ENCODE data around the gene MON1B. TPM values are rescaled to one million over a fixed set of nuclear protein-coding genes. Genes with fewer than 3 reads are reported as not detected.
A peak's percentile ranks its signal among the peaks of the same experiment; 100 is the strongest.

MON1B gene
- total and polyA plus RNA-seq, 2 of the 8 experiments (the other 6 are each of a cell fraction or from before 2014, with no cell fraction given): 20.0 to 45.9 TPM

DNA sequence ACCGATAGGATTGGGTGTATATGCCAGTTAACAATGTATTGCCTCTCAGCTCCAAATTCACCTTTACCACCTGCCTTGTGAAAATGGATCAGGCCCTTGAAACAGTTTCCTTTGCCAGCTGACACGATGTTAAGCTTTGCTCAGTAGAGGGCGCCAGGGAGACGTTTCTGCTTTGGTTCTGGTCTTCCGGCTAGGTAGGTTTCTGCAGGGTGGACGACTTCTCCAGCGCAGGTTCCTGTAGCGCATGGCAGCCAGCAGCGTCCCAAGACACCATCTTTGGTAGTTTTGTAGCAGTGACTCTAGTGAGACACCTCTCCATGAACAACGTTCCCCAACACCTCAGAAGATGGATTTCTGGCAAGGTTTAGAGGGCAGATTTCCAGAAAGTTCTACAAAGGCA is 32.2 kb downstream of the MON1B start:
- Histone ChIP-seq H3K36me3 (ENCODE audit: control insufficient read depth in 2 of 4, insufficient read depth in 4 of 4, low read length in 3 of 4) (no peaks in the 10 kb centered on the region), H2AFZ (ENCODE audit: low read length) (peak overlapping the region; percentile 89), H3K9me3 (ENCODE audit: insufficient read depth in 2 of 2, low read depth in 1 of 2, low read length in 1 of 2) (no peaks in the 10 kb centered on the region), H3K23me2 (ENCODE audit: low read depth, low read length) (no peaks in the 10 kb centered on the region; the same call in 1 of the 2 replicates), H2BK5ac (ENCODE audit: low read depth, low read length) (no peak overlapping the region), H3K27ac (ENCODE audit: low read depth, low read length) (no peak overlapping the region), H4K5ac (ENCODE audit: insufficient read length, low read depth, low read length) (no peak overlapping the region), H2BK15ac (ENCODE audit: low read length) (0 out of 2 replicates have a peak overlapping the region, but pooled peaks have one; percentile 98), H3K4me2 (ENCODE audit: insufficient read depth in 1 of 2, low read depth in 2 of 2, low read length in 2 of 2) (no peak overlapping the region), H4K20me1 (replicated peaks in 1 of 2; ENCODE audit: control insufficient read depth in 1 of 2, insufficient read depth in 2 of 2, low read length in 2 of 2) (no peaks in the 10 kb centered on the region), H3K14ac (ENCODE audit: insufficient read length) (no peak overlapping the region), H4K8ac (ENCODE audit: extremely low read depth, insufficient read depth, low read length) (peak overlapping the region; percentile 22; the same call in 1 of the 2 replicates), H3K4me3 (ENCODE audit: extremely low read depth in 1 of 4, insufficient read depth in 2 of 4, low read depth in 3 of 4, low read length in 4 of 4) (no peak overlapping the region), H3K23ac (ENCODE audit: insufficient read length) (no peak overlapping the region), H3K9ac (replicated peaks in 1 of 4; ENCODE audit: extremely low read depth in 1 of 4, low read depth in 3 of 4, low read length in 3 of 4) (no peak overlapping the region), H3K79me2 (ENCODE audit: control insufficient read depth in 1 of 2, insufficient read depth in 2 of 2, low read length in 2 of 2) (no peaks in the 10 kb centered on the region), H3K4me1 (replicated peaks in 1 of 4; ENCODE audit: control insufficient read depth in 3 of 4, insufficient read depth in 4 of 4, low read length in 3 of 4) (peaks cover 0 to 5% (median 2%) of the 10 kb centered on the region in 4 experiments; a peak in 1 of 7 replicates), H3K4ac (replicated peaks; ENCODE audit: insufficient read length, low read depth, low read length) (no peak overlapping the region), H2BK120ac (replicated peaks; ENCODE audit: low read depth, low read length) (no peak overlapping the region), H3K27me3 (replicated peaks in 1 of 4; ENCODE audit: control insufficient read depth in 3 of 4, extremely low read depth in 1 of 4, insufficient read depth in 3 of 4, low read length in 3 of 4) (no peaks in the 10 kb centered on the region), H3K79me1 (ENCODE audit: low read depth, low read length) (no peaks in the 10 kb centered on the region), H3K56ac (replicated peaks; ENCODE audit: insufficient read length, low read depth, low read length) (no peak overlapping the region), H3K18ac (ENCODE audit: extremely low read depth, low read length) (no peak overlapping the region), H2BK20ac (ENCODE audit: low read length) (no peak overlapping the region), H2AK5ac (ENCODE audit: low read depth, low read length) (no peak overlapping the region), H4K91ac (replicated peaks; ENCODE audit: insufficient read length, low read length) (no peak overlapping the region), H2BK12ac (ENCODE audit: low read depth, low read length) (0 out of 2 replicates have a peak overlapping the region, but pooled peaks have one; percentile 11)
- peak in 1 of 2 experiments; percentile 81 for DNase-seq (ENCODE audit: low read depth in 1 of 2, low spot score in 2 of 2)
- 45% methylated on average over 10 of the region's 10 CpGs; no CpG with 5 or more reads in 1 of the 2 experiments for WGBS, 2 experiments (ENCODE audit: extremely low coverage in 1 of 2, insufficient coverage in 1 of 2, insufficient read length in 1 of 2, insufficient replicate concordance in 2 of 2, low coverage in 1 of 2, low lambda C conversion rate in 2 of 2, missing lambda C conversion rate in 1 of 2)
- POLR2A ChIA-PET (ENCODE audit: partially characterized antibody): interaction anchor here (0.8 to 2.0 kb wide), 3 partner anchors 11 to 22 kb away, joined by 3 to 7 read pairs (median 4); no protein-coding TSS in a partner anchor
- FAIRE-seq: peak; percentile 90
- CTCF ChIA-PET (ENCODE audit: partially characterized antibody): interaction anchor here (0.6 to 3.2 kb wide), 21 partner anchors 8 to 1882 kb away, joined by 3 to 22 read pairs (median 3); no protein-coding TSS in a partner anchor
- peak; percentile 63 for TF ChIP-seq YY1 (IDR thresholded peaks at IDR 0.05; ENCODE audit: low read depth, low read length)
- no peak for TF ChIP-seq KDM4A (IDR thresholded peaks at IDR 0.05; ENCODE audit: low read depth, low read length, severe bottlenecking)
- no peak for TF ChIP-seq CHD1 (IDR thresholded peaks at IDR 0.05; ENCODE audit: low read depth, low read length)
- TF ChIP-seq RFX5 (IDR thresholded peaks at IDR 0.05; ENCODE audit: borderline replicate concordance, low read depth, low read length): no peak
- no peak for TF ChIP-seq GTF2F1 (IDR thresholded peaks at IDR 0.05; ENCODE audit: borderline replicate concordance, low read depth, low read length)
- TF ChIP-seq BCL11A (IDR thresholded peaks at IDR 0.05; ENCODE audit: low read depth in 2 of 2, low read length in 2 of 2): no peak
- no peak for TF ChIP-seq TAF7 (optimal IDR thresholded peaks at IDR 0.05; ENCODE audit: borderline replicate concordance, low read depth, low read length)
- no peak for TF ChIP-seq GABPA (IDR thresholded peaks at IDR 0.05; ENCODE audit: borderline replicate concordance, insufficient read depth, low read length)
- TF ChIP-seq RAD21 (IDR thresholded peaks at IDR 0.05 in 1 of 2, conservative IDR thresholded peaks at IDR 0.05 in 1 of 2; ENCODE audit: low read depth in 2 of 2, low read length in 2 of 2): peak; percentile 38 to 51
- TF ChIP-seq, protein P1, sequence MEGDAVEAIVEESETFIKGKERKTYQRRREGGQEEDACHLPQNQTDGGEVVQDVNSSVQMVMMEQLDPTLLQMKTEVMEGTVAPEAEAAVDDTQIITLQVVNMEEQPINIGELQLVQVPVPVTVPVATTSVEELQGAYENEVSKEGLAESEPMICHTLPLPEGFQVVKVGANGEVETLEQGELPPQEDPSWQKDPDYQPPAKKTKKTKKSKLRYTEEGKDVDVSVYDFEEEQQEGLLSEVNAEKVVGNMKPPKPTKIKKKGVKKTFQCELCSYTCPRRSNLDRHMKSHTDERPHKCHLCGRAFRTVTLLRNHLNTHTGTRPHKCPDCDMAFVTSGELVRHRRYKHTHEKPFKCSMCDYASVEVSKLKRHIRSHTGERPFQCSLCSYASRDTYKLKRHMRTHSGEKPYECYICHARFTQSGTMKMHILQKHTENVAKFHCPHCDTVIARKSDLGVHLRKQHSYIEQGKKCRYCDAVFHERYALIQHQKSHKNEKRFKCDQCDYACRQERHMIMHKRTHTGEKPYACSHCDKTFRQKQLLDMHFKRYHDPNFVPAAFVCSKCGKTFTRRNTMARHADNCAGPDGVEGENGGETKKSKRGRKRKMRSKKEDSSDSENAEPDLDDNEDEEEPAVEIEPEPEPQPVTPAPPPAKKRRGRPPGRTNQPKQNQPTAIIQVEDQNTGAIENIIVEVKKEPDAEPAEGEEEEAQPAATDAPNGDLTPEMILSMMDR (IDR thresholded peaks at IDR 0.05; ENCODE audit: control extremely low read depth in 1 of 3, insufficient read depth in 1 of 3, low read depth in 1 of 3, low read length in 3 of 3): peak; percentile 68 to 95 (median 74)
